ENCODE data around the gene ZNF880. TPM values are rescaled to one million over a fixed set of nuclear protein-coding genes. Genes with fewer than 3 reads are reported as not detected.
"Not testable (repeated sequence)": the region's sequence is repeated elsewhere in the genome, so short reads cannot be mapped to it uniquely, and the experiment has no call there.

ZNF880 gene
- total RNA-seq: 10 to 100 TPM; 16.1 to 17.8 TPM

DNA sequence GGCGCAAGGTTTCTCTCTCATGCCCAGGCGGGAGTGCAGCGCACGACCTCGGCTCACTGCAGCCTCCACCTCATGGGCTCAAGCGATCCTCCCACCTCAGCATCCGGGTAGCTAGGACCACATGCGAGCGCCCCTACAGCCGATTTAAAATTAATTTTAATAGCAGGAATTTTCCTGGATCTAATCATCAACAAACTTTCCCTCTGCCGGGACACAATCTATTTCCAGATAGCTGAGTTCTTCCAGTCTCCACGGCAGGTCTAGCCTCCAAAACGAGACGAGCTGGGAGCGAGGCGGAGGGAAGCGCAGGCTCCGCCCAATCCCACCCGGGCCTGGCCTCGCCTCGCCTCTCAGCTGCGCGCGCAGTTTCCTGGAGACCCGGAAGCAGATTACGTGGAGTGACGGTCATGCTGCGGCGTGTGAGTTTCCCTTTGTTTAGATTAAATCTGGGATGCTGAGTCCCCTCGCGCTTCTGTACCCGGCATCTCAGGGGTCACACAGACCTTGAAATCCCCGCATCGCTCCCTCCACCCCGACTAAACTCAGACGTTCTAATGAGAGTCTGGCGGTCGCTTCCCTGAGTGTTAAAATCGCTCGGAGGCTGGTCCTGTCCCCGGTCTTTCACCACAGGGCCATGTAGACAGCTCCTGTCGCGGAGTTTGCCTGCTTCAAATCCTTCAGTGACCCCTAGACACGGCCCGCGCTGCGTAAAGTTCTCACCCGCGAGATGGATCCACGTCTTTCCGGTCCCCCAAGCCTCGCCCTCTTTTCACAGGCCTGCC, at the start of gene ZNF880:
TSS of gene ZNF880 (plus strand) at position 365 of the 782 bp plus-strand sequence. CDS start at position 408, 43 bp downstream.
- H3K9me3 Mint-ChIP-seq: peaks cover 48% of the 10 kb centered on the region
- peaks cover 13% of the 10 kb centered on the region for H3K4me1 Mint-ChIP-seq
- H3K36me3 Mint-ChIP-seq (ENCODE audit: low read depth): peaks cover 53% of the 10 kb centered on the region
- H3K27ac Mint-ChIP-seq: peak within 1 kb of the TSS; percentile 98
- DNase-seq: peak; percentile 95
- no peaks in the 10 kb centered on the region for H3K27me3 Mint-ChIP-seq
- POLR2A ChIA-PET: interaction anchor here (0.9 kb wide), 1 partner anchor 201 kb away, joined by 4 read pairs; no protein-coding TSS in a partner anchor
- CTCF ChIA-PET: interaction anchor here (0.6 to 1.2 kb wide), 4 partner anchors 10 to 442 kb away, joined by 3 read pairs; no protein-coding TSS in a partner anchor
- H3K4me3 Mint-ChIP-seq: peak within 1 kb of the TSS; percentile 86

DNA sequence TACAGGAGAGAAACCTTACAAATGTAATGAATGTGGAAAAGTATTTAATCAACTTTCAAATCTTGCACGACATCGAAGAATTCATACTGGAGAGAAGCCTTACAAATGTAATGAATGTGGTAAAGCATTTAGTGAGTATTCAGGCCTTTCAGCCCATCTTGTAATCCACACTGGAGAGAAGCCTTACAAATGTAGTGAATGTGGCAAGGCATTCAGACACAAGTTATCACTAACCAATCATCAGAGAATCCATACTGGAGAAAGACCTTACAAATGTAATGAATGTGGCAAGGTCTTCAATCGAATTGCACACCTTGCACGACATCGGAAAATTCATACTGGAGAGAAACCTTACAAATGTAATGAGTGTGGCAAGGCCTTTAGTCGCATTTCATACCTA, 47.3 kb upstream of the ZNF880 start:
- H3K27ac Mint-ChIP-seq: no peak overlapping the region
- no peak for DNase-seq
- no peaks in the 10 kb centered on the region for H3K4me1 Mint-ChIP-seq
- peaks cover 72% of the 10 kb centered on the region for H3K36me3 Mint-ChIP-seq (ENCODE audit: low read depth)
- no peak overlapping the region for H3K4me3 Mint-ChIP-seq
- ChIA-PET CTCF (no interaction called here), POLR2A (no interaction called here)
- H3K9me3 Mint-ChIP-seq: peaks cover 76% of the 10 kb centered on the region
- no peaks in the 10 kb centered on the region for H3K27me3 Mint-ChIP-seq

DNA sequence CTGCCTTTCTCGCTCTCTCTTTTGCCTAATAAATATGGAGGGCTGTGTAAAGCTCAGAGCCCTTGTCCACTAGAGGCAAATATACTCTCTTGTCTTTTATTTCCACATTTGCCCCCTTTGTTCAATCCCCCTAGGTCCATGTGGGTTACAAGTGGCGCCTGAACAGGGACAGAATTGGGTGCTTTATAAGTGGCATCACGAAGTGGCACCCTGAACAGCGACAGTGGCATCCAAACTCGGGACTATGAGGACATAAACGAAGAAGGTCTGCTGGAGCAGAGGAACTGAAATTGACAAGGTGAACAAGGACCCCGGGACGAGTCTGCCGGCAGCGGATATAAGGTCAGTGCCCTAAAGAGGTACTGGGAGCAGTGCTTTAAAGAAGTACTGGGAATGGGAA, 38.0 kb upstream of the ZNF880 start:
- peaks cover 7% of the 10 kb centered on the region for H3K4me1 Mint-ChIP-seq
- no peaks in the 10 kb centered on the region for H3K27me3 Mint-ChIP-seq
- ChIA-PET POLR2A (no interaction called here), CTCF (no interaction called here)
- peaks cover 23% of the 10 kb centered on the region for H3K36me3 Mint-ChIP-seq (ENCODE audit: low read depth)
- H3K4me3 Mint-ChIP-seq: no peak overlapping the region
- peaks cover 53% of the 10 kb centered on the region for H3K9me3 Mint-ChIP-seq
- no peak for DNase-seq
- H3K27ac Mint-ChIP-seq: no peak overlapping the region

DNA sequence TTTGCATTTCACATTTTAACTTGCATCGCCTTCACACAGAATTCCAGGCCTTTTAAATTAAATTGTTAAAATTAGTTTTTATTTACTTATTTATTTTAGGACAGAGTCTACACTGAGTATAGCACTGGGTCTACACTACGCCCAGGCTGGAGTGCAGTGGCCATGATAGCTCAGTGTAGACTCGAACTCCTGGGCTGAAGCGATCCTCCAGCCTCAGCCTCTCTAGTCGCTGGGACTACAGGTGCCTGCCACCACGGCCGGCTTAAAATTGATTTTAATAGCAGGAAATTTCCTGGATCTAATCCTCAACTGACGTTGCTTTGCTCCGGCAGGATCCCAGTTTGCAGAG, 34.0 kb upstream of the ZNF880 start:
- Mint-ChIP-seq H3K36me3 (ENCODE audit: low read depth) (peaks cover 38% of the 10 kb centered on the region), H3K9me3 (peaks cover 60% of the 10 kb centered on the region), H3K27me3 (no peaks in the 10 kb centered on the region), H3K4me3 (peak overlapping the region; percentile 92), H3K4me1 (peaks cover 15% of the 10 kb centered on the region), H3K27ac (peak overlapping the region; percentile 99)
- ChIA-PET POLR2A (no interaction called here), CTCF (no interaction called here)
- DNase-seq: no peak

DNA sequence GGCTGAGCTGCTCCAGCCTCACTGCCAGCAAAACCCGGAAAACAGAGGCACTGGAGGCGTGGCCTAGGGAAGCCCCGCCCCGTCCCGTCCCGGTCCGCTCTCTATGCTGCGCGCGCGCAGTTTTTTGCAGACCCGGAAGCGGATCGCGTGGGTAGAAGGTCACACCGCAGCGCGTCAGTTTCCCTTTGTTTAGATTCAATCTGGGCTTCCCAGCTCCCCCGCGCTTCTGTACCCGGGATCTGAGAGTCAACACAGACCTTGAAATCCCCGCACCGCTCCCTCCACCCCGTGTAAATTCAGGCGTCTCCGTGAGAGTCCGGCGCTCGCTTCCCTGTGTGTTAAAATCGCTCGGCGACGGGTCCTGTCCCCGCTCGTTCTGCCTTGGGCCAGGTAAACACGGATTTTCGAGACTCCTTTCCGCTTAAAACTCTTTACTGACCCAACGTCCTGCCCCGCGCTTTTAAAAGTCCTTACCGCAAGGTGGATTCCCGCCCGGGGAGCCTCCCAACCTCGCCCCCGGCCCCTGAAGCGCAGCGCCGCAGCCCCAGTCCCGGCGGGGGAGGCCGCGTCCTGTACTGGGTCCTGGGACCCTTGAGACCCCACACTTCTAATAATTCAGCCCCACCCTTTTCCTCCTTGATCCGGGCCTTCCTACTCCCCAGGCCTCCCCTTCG, 33.5 kb upstream of the ZNF880 start, which contains the start of gene ZNF610:
TSS of gene ZNF610 (plus strand) at position 127 of the 674 bp plus-strand sequence. CDS start 12,930 bp downstream, outside the sequence.
- peaks cover 56% of the 10 kb centered on the region for H3K9me3 Mint-ChIP-seq
- ChIA-PET CTCF (no interaction called here), POLR2A (no interaction called here)
- H3K27ac Mint-ChIP-seq: peak within 1 kb of the TSS; percentile 99
- H3K4me3 Mint-ChIP-seq: peak within 1 kb of the TSS; percentile 92
- H3K27me3 Mint-ChIP-seq: no peaks in the 10 kb centered on the region
- peaks cover 15% of the 10 kb centered on the region for H3K4me1 Mint-ChIP-seq
- DNase-seq: peak; percentile 91
- peaks cover 40% of the 10 kb centered on the region for H3K36me3 Mint-ChIP-seq (ENCODE audit: low read depth)

DNA sequence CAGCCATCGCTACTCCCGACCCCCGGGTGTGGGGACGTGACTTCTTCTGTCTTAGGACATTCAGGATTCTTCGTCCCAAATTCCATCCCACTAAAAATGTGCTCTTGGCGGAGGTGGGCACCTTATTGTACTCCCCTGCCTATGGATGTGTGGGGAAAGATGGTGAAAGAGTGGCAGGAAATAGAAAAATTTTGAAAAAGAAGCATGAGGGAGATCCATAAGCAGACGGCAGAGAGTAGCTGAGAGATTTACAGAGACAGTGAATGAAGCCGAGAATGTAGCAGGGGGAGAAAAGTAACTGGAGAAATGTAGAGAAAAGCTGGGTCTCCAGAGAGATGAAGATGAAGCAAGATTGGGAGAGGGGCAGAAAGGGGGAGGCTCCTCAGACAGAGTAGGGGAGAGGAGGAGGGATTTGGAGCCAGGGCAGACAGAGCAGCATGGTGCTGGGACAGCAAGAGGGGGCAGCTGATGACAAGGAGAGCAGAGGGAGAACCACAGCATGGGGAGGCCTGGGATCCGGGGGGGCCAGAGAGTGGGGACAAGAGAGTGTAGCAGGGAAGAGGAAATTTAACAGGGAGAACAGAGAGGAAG, 32.8 kb upstream of the ZNF880 start:
- no peak for DNase-seq
- peak overlapping the region; percentile 99 for H3K27ac Mint-ChIP-seq
- ChIA-PET POLR2A (no interaction called here), CTCF (no interaction called here)
- peaks cover 52% of the 10 kb centered on the region for H3K9me3 Mint-ChIP-seq
- peak overlapping the region; percentile 92 for H3K4me3 Mint-ChIP-seq
- H3K36me3 Mint-ChIP-seq (ENCODE audit: low read depth): peaks cover 38% of the 10 kb centered on the region
- peaks cover 15% of the 10 kb centered on the region for H3K4me1 Mint-ChIP-seq
- H3K27me3 Mint-ChIP-seq: no peaks in the 10 kb centered on the region

DNA sequence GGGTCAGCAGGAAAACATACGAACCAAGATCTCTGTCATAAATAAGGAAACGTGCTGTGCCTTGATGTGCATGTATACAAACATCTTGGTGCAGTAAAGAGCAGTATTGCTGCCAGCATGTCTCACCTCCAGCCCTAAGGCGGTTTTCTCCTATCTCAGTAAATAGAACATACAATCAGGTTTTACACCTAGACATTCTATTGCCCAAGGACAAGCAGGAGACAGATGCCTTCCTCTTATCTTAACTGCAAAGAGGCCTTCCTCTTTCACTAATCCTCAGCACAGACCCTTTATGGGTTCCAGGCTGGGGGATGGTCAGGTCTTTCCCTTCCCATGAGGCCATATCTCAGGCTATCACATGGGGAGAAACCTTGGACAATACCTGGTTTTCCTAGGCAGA, 30.7 kb upstream of the ZNF880 start:
- Mint-ChIP-seq H3K4me1 (peaks cover 15% of the 10 kb centered on the region), H3K36me3 (ENCODE audit: low read depth) (peaks cover 30% of the 10 kb centered on the region), H3K9me3 (peaks cover 36% of the 10 kb centered on the region)
- H3K4me3 Mint-ChIP-seq, H3K27me3 Mint-ChIP-seq, POLR2A ChIA-PET, DNase-seq, H3K27ac Mint-ChIP-seq, CTCF ChIA-PET: not testable (repeated sequence)

DNA sequence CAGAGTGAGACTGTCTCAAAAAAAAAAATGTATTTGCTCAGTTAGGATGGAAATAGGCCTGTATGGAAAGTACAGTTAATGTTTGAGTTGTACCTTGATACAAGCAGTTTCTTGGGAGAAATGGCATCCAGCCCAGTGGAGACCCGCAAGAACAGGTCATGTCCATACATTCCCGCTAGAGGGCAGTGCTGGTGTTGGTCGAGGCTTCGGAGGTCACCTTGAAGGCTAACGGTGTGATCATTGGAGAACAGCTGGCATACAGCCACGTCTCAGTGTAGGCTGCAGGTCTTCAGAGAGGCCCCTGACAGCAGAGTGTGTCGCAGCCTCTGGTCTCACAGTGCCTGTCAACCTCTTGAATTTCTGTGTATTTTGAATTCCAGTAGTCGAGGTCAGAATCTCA, 26.2 kb upstream of the ZNF880 start:
- Mint-ChIP-seq H3K27ac (no peak overlapping the region), H3K4me3 (no peak overlapping the region), H3K9me3 (peaks cover 30% of the 10 kb centered on the region), H3K36me3 (ENCODE audit: low read depth) (peaks cover 10% of the 10 kb centered on the region), H3K4me1 (no peaks in the 10 kb centered on the region), H3K27me3 (no peaks in the 10 kb centered on the region)
- CTCF ChIA-PET: no interaction called here
- peak; percentile 57 for DNase-seq
- POLR2A ChIA-PET: no interaction called here

DNA sequence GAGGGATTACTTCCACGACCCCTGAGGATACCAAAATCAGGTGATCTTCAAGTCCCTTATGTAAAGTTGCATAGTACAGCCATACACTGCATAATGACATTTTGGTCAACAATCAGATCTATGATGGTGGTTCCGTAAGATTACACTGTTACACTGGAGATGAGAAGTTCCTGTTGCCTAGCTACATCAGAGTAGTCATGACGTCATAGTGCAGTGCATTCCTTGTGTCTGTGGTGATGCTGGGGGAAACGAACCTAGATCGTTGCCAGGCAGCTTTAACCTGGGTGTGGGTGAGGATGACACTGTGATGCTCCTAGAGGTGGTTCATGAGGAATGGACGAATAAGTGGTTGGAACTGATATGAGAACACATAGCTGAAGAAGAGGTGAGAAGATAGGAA, 24.6 kb upstream of the ZNF880 start:
- Mint-ChIP-seq H3K27me3 (no peaks in the 10 kb centered on the region), H3K4me1 (no peaks in the 10 kb centered on the region), H3K9me3 (peaks cover 26% of the 10 kb centered on the region), H3K27ac (no peak overlapping the region), H3K4me3 (no peak overlapping the region), H3K36me3 (ENCODE audit: low read depth) (peaks cover 14% of the 10 kb centered on the region)
- CTCF ChIA-PET: interaction anchor here (0.6 to 1.3 kb wide), 2 partner anchors 12 to 371 kb away, joined by 3 read pairs; no protein-coding TSS in a partner anchor
- POLR2A ChIA-PET: no interaction called here
- DNase-seq: no peak

DNA sequence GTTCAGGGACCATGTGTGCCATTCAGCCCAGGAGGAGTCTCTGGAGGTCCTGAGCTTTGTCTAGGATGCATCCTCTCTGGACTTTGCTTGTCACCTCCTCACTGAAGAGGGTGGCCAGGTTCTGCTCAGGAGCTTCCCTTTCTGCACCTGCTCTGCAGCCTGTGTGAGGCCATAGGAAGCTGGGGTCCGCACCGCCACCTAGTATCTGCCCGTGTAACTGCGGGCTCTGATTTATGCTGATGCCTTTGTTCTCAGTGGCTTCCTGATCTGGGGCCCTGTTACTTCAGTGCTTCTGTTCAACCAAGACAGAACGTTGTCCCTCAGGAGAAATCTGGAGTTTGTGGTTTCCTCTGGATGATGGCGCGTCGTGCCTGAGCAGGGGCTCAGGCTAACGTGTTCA, 18.2 kb upstream of the ZNF880 start:
- ChIA-PET POLR2A (no interaction called here), CTCF (no interaction called here)
- peaks cover 41% of the 10 kb centered on the region for H3K36me3 Mint-ChIP-seq (ENCODE audit: low read depth)
- no peaks in the 10 kb centered on the region for H3K4me1 Mint-ChIP-seq
- DNase-seq: no peak
- H3K9me3 Mint-ChIP-seq: peaks cover 46% of the 10 kb centered on the region
- no peaks in the 10 kb centered on the region for H3K27me3 Mint-ChIP-seq
- H3K27ac Mint-ChIP-seq: no peak overlapping the region
- no peak overlapping the region for H3K4me3 Mint-ChIP-seq

DNA sequence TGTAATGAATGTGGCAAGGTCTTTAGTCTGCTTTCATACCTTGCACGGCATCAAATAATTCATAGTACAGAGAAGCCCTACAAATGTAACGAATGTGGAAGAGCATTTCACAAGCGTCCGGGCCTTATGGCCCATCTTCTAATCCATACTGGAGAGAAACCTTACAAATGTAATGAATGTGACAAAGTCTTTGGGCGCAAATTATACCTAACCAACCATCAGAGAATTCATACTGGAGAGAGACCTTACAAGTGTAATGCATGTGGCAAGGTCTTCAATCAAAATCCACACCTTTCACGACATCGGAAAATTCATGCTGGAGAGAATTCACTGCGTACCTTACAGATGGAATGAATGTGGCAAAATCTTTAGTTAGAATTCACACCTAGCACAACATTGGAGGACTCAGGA, 3.3 kb upstream of the ZNF880 start:
- Mint-ChIP-seq H3K4me1 (peaks cover 13% of the 10 kb centered on the region), H3K9me3 (peaks cover 42% of the 10 kb centered on the region), H3K4me3 (no peak overlapping the region), H3K27ac (no peak overlapping the region), H3K36me3 (ENCODE audit: low read depth) (peaks cover 40% of the 10 kb centered on the region), H3K27me3 (no peaks in the 10 kb centered on the region)
- POLR2A ChIA-PET: no interaction called here
- DNase-seq: no peak
- CTCF ChIA-PET: no interaction called here

DNA sequence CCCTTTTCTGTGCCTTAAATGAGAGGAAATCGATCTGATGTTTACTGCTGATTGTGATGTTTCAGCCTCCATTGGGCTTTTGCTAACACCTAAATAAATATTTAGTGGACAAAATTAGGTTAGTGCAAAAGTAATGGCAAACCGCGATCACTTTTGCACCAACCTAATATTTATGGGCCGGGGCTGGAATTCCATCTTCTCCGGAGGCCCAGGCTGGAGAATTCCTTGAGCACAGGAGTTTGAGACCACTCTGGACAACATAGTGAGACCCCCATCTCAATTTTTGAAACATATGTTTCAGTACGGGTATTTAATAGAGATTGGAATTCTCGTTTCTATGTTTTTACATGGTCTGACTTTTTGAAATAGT, 603 bp downstream of the ZNF880 start:
- POLR2A ChIA-PET: no interaction called here
- Mint-ChIP-seq H3K27ac (peak overlapping the region; percentile 98), H3K9me3 (peaks cover 49% of the 10 kb centered on the region), H3K4me1 (peaks cover 13% of the 10 kb centered on the region), H3K4me3 (peak overlapping the region; percentile 86), H3K36me3 (ENCODE audit: low read depth) (peaks cover 56% of the 10 kb centered on the region), H3K27me3 (no peaks in the 10 kb centered on the region)
- CTCF ChIA-PET: interaction anchor here (1.2 kb wide), 1 partner anchor 10 kb away, joined by 3 read pairs; no protein-coding TSS in a partner anchor
- no peak for DNase-seq

DNA sequence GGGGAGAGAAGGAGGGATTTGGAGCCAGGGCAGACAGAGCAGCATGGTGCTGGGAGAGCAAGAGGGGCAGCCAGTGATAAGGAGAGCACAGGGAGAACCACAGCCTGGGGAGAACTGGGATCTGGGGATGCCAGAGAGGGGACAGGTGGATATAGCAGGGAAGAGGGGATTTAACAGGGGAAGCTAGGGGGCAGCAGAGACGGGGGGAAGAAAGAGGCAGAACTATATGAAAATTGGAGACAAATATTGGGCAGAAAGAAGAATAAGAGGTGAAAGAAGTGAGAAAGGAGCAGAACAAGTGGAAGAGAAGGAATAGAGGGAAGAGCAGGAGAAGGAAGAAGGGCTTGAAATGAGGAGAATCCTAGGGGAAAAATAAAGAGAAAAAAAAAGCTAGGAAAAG, 21.4 kb downstream of the ZNF880 start:
- H3K27me3 Mint-ChIP-seq: no peaks in the 10 kb centered on the region
- H3K4me3 Mint-ChIP-seq: no peak overlapping the region
- H3K27ac Mint-ChIP-seq: no peak overlapping the region
- peaks cover 25% of the 10 kb centered on the region for H3K36me3 Mint-ChIP-seq (ENCODE audit: low read depth)
- POLR2A ChIA-PET: no interaction called here
- DNase-seq: no peak
- CTCF ChIA-PET: no interaction called here
- peaks cover 52% of the 10 kb centered on the region for H3K9me3 Mint-ChIP-seq
- H3K4me1 Mint-ChIP-seq: no peaks in the 10 kb centered on the region

All from activated CD4-positive, alpha-beta T cell treated with anti-CD3 and anti-CD28 coated beads, Interleukin-2, amount 10 ng/mL, durations not matched to agents 7 days and 5 days (primary cell).